ENCODE measurements around the gene UBE2E1.
A peak's percentile ranks its signal among the peaks of the same experiment; 100 is the strongest.

UBE2E1 gene

DNA sequence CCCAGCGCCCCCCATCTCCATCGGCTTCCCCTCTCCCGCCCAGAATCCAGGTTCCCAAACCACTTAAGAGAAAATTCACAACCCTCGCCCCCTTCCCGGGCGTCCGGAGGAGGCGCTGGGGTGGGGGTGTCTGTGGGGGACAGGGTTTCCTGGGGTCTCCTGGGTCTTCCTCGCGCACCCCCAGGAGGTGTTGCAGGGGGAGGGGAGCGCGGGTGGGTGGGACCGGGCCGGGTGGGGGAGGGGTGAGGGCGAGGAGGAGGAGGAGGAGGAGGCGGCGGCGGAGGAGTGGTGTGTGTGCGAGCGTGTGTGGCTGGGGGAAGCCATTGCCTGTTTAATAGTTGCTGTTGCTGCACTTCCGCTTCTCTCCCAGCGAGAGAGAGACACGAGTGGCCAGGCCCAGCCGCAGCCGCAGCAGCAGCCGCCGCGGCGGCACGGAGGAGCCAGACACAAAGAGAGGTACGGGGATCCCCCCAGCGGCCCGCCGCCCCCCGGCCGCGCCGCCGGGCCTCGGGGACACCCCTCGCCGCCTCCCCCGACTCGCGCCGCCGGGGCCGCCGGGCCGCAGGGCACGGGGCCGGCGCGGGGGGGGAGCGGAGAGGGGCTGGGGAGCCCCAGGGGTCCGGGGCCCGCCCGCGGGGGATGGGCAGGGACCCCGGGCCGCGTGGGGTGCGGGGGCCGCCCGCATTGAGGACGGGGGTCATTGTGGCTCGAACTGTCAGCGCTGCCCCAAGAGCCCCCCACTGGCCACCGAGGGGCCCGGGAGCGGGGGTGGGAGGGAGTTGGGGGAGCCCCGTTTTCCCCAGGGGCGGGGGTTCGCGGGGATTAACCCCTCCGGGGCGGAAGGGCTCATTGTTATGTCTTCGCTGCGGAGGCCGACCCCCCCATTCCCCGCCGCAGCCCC lies at the start of gene UBE2E1:
Gene UBE2E1, plus strand, starts transcription at position 323 of the 901 bp plus-strand sequence. CDS start 1,315 bp downstream, outside the sequence.
- peak; percentile 87 for DNase-seq (ENCODE audit: low spot score)

DNA sequence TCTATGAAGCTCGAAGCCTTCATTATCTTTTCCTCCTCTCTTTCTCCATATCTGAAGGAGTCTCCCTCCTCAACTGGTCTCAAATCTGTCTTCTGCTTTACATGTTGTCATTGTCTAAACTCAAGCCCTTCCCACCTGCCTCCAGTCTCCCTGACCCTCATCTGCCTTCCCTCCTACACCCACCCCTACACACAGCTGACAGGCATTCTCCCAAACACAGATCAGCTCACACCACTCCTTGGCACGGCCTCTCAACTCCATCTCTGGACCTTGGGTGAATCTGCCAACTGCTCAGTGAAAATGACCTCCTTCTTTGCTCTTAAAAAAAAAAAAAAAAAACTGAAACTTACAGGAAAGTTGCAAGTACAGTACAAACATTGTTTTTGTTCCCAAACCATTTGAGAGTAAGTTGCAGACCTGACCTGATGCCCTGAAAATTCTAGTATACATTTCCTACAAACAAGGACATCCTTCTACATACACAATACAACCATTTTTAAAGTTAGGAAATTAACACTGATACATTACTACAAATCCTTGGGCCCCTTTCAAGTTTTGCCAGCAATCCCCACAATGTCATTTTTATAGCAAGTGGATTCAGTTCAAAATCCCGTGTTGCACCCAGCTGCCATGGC lies 49.4 kb upstream of the UBE2E1 start:
- DNase-seq (ENCODE audit: low spot score), result no peak

DNA sequence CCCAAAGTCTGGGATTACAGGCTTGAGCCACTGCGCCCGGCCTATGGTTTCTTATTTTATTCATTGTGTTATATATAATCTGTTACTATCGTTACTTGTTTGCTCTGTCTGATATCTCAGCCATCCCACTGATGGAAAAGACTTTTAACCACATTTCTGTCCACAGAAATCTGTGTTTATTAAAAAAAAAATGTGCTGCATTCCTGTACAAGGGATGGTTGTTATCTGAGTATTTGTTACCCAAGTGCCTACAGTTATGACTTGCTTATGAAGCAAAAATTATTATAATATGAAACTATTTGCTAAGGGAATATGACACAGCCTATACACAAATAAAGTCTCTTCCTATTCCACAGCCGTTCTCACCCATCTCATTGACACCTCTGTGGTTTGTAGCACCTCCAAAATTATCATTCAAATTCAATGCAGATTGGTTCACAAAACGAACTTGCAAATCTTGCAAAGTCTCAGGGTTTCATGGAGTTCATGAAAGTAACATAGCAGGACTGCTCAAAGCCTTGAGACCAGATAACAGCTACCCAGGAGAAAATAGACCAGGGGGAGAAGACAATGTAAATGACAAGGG lies 47.4 kb upstream of the UBE2E1 start:
- DNase-seq (ENCODE audit: low spot score), result peak; percentile 14

DNA sequence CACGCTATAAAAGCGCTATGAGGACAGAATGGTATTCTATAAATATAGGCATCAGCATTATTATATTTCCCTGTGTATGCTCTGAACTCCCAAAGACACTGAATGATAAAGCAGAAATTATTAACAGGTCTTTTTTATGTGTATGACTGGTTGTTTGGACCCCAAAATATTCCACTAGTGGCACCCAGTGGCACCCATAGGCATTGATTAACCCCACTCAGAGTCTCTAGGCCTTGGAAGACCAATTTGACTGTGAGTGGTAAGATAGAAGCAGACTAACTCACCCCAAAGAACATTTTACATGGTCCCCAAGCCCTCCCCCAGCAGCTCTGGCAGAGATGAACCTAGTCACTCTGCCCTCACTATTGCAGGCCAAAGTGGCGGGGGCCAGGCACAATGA lies 45.4 kb upstream of the UBE2E1 start:
- peak; percentile 72 for DNase-seq (ENCODE audit: low spot score)

DNA sequence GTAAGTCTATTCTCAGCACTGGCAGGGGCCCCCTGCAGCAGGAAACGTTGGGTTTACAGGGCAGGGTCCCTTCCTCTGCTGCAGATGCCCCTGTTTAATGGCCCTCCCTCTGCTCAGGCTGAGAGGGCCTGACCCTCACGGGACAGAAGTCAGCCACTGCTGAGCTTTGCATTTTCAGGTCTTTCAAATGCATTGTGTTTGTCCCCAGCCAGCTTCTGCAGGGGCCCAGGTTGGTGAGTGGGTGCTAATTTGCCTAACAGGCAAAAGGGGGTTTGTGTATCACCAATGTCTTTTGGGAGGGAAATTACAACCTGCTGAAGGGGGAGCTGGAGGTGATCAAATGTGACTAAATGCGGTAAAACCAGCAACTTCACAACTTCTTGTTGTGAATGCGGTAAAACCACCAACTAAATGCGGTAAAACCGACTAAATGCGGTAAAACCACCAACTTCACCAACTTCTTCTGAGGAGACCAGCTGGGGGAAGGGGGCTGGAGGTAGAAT lies 44.8 kb upstream of the UBE2E1 start:
- peak; percentile 71 for DNase-seq (ENCODE audit: low spot score)

DNA sequence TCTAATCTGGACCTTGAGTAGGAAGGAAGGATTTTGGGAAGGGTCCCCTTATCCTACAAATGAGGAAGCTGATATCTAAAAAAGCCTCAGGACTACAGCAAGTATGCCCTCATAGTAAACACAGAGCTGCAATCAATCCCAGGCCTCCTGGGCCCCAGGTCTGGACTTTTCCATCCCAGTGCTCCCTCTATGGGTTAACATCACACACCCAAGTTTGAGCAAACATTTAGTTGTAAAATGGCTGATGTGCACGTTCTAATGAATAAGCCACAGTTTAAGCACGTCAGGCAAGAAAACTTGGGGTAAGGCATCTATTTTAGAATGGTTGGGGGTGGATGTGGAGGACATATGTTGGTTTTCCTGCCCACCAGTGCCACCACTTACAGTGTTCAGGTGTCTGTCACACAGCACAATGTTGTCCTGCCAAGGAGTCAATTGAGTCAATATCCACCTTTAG lies 44.3 kb upstream of the UBE2E1 start:
- DNase-seq (ENCODE audit: low spot score), result peak; percentile 88

DNA sequence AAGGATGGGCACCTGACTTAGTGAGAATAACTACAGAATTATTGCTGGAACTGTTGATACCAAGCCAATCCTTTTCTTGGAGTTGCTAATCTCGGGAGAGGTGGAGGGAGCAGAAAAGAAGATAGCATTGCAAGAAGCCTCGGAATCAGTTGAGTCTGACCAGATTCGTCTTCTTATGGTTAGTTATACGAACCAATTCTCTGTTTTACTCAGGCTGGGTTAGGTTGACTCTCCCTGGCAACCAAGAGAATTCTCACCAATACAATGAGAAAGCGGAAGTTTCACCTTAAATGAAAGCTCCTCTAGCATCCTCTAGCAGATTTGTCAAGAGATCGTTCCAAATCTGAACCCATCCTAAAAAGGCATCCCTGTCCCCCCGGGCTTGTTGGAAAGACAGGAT lies 43.5 kb upstream of the UBE2E1 start:
- peak; percentile 85 for DNase-seq (ENCODE audit: low spot score)

DNA sequence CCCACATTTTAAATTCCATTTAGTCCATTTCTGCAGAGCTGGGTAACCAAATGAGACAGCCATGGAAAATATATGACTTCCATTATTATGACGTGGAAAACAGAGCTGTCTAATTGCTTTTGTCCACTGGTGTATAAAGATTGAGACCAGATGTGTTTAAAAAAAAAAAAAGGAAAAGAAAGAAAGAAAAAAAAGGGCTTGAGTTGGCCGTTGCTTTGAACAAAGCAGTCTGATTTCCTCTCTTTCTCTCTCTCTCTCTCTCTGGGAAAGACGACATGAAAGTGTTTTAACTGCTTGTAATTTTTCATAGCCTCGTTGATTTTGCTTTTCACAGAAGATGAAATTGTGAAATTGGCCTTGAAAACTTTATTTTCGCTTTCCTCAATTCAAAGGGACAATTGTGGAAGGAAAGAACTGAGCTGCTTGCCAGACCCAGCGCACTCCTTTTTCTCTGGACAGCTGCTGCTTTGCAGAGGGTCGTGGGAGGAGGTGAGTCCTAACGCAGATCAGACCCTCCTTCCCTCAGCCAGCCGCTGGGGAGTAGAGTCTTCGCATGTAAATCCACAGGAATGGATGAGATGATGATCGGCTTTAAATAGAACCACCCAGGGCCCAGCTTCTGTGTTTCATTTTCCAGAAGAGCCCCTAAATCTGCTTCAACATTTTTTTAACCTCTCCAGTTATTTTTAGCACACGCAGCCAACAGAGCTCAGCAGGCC lies 42.8 kb upstream of the UBE2E1 start:
- DNase-seq (ENCODE audit: low spot score), result peak; percentile 56

DNA sequence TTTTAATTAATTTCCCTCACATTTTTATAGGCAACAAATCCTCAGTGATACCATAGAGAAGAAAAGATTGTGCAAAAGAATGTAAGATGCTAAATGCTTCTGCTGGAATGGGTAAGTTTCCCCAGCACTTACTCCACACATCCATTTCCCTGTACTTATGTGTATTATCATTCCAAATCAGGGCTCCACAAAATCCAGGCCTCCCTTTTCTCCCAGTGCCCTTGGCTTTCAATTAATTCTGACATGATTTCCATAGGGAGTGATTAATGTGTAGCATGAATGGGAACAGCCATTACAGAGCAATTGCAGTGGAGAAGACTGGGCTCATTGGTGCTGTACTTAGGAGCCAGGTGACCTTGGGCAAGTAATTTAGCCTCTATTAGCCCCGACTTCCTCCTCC lies 41.3 kb upstream of the UBE2E1 start:
- DNase-seq (ENCODE audit: low spot score), result no peak

DNA sequence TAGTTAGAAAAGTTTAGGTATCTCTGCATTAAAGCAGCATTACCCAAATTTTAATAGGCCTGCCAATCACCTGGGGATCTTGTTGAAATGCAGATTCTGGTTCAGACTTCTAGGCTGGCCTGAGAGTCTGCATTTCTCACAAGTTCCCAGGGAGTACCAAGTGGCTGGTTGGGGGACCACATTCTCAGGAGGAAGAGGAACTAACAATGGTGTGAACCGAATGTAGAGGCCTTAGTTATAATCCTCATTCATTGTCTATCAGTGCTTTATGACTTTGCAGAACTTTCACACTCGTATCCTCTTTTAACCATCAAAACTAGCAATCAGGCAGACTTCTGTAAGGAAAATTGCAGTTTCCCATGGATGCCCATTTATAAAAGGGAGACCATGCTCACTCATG lies 38.2 kb upstream of the UBE2E1 start:
- DNase-seq (ENCODE audit: low spot score), result no peak

DNA sequence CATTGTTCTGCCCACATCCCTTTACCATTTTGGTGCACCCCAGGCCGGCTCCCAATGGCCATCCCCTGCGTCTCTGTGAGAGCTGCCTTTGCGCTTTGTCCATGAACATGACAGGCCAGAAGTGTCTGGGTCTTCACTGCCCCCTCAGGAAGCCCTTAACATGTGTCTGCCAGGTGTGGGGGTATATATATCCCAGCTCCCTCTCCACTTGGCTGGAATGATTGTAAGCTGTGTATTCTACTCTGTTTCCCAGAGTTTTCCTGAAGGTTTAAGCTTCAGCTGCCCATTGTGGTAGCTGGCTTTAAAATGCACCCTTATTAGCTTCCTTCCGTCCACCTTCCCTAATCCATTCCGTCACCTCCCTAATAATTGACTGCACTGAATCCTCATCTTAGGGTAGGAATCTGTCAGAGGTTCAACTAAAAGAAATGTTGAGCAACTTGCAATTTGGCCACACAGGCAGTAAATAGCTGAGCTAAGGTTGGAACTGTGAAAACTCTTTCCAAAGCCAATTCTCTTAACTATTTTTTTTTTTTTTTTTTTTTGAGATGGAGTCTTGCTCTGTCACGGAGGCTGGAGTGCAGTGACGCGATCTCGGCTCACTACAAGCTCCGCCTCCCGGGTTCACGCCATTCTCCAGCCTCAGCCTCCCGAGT lies 30.4 kb upstream of the UBE2E1 start:
- no peak for DNase-seq (ENCODE audit: low spot score)

DNA sequence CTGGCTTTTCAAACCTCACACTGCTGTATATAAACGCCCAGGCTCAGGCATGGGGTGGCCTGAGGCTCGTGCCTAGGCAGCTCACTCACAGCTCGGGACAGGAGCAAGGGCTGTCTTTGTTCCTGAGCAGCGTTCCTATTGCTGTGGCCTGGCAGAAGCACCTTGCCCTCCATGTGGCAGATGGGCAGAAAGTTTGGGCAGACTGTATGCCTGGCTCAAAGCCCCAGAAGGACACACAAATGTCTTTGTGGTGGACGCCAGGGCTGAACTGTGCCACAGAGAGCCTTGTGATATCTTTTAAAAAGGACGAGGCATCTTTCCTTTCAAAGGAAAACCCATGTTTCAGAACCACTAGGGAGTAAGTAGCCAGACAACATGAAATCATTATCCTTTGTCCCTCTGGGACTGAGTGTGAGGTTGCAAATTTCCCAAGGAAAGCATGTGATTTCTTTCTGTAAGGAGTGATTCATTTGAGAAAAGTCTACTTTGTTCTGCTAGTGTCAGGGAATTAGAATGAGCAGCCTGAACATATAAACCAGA lies 29.3 kb upstream of the UBE2E1 start:
- no peak for DNase-seq (ENCODE audit: low spot score)

DNA sequence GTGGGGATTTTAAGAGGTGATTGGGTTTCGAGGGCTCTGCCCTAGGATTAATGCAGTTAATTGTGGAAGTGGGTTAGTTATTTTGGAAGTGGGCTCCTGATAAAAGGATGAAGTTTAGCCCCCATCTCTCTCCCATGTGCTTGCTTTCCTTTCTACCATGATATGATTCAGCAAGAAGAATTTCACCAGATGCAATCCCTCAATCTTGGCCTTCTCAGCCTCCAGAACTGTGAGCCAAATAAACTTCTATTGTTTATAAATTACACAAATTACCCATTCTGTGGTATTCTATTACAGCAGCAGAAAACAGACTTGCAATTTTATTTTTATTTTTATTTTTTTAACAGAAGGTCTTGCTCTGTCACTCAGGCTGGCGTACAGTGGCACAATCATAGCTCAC lies 27.3 kb upstream of the UBE2E1 start:
- no peak for DNase-seq (ENCODE audit: low spot score)

DNA sequence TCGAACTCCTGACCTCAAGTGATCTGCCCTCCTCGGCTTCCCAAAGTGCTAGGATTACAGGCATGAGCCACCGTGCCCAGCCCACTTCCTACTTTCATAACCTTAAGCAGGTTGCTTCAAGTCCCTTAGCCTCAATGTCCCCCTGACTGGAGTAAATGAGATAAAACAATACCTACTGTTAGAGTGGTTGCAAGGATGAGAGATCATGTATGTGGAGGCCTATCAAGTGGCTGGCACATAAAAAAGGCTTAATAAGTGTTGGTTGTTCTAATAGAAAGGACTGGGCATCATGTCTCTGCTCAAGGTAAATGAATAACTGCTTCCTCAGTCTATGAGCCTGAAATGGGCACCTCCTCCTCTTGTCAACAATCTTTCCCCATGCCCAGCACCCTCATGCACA lies 25.9 kb upstream of the UBE2E1 start:
- DNase-seq (ENCODE audit: low spot score), result no peak

DNA sequence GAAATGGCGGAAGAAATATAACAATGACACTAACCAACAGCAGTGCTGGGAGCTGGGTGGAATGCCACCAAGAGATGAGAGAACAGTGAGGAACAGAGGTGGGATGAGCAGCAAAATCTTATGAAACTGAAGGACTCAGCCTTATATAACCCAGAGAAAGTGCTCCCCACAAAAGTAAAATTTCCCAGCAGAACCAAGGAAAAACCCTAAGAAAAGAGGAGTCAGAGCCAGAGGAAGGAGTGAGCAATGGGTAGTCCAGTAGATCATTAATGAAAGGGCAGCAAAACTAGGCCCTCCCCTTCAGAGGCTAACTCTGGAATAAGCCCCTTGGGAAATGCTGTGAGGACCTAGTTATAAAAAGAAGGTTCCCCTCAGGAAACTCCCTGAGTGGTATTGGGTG lies 24.7 kb upstream of the UBE2E1 start:
- no peak for DNase-seq (ENCODE audit: low spot score)

DNA sequence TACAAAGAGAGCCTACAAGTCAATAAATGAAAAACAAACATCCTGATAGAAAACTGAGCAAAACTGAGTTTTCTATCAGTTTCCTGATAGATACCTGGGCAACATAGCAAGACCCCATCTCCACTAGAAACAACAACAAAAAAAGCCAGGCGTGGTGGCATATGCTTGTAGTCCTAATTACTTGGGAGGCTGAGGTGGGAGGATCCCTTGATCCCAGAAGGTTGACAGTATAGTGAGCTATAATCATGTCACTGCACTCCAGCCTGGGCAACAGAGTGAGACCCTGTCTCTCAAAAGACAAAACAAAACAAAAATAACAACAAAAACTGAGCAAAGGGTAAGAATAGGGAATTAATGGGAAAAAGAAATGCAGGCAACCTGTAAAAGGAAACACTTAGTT lies 23.9 kb upstream of the UBE2E1 start:
- DNase-seq (ENCODE audit: low spot score), result no peak

DNA sequence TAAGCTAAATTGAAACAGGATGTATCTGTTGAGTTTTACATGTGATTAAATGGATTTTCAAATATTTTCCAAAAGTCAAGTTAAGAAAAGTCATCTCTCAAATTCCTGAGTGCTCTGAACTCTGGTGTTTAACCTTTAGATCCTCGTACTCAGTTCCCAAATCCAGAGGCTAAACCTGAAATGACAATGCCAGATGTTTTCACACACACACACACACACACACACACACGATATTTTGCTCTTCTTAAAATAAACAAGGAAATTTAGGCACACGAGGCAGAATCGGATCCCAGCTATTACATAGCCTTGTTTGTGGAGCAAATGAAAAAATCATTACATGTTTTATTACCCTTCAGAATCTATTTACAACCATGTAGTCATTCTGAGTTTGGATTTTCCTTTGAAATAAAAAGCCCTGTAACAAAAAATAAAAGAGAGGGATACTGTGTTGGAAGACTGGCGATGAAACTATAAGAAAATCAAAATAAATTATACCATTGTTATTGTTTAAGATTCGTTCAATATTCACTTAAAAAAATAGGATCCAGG lies 20.6 kb upstream of the UBE2E1 start:
- no peak for DNase-seq (ENCODE audit: low spot score)

DNA sequence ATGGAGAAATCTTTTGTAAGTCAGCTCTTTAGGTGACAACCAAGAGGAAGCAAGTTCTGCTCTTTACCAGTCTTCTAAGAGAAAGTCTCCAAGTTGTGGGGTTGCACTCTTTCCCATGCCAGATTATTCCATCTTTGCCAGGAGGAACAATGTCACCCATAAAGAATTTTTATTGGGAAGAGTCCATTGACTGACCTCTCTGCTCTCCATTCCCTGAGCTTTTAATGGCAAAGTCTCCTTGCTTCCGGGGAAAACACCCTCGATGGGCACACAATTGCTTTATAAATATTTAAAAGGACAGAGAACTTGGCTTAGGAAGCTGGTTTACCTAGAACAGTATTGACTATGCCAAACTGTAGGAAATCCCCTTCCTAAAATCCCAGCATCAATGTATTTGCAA lies 19.9 kb upstream of the UBE2E1 start:
- no peak for DNase-seq (ENCODE audit: low spot score)

DNA sequence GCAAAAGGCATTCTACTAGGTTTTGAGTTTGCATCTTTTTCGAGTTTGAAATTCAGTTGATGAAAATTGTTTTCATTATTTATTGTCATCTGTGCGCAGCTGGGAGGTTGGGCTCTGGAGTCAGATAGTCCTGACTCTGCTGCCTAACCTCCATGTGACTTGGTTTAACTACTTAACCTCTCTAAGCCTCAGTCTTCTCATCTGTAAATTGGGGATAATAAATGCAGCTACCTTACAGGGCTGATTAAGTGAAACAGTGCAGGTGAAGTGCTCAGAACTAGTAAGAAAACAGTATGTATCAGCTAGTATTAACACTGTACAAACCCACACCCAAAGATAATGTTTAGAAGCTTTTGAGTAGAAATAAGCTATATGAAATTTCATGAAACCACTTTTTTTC lies 14.1 kb upstream of the UBE2E1 start:
- no peak for DNase-seq (ENCODE audit: low spot score)

DNA sequence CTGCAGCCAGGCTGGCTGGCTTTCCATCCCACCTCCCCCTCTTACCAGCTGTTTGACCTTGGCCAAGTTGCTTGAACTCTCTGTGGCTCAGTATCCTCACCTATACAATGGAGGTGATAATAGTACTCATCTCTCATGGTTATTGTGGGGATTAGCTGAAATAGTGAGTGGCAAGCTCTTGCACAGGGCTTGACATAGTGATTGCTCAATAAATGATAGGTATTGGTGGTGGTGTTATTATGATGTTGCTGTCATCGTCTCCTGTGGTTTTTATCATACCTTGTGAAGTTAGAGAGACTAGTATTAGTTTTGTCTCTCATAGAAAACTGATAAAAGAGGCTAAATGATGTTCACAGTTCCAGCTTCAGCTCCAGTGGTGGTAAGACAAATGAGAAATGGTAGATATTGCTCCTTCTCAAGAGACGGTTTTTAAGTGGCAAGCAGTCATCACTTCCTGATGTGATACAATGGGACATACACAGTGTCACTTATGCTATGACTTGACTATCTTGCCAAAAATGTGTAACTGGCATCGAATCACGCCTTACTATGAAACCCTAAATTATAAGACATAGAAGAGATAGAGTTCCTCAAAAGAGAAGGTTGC lies 12.1 kb upstream of the UBE2E1 start:
- DNase-seq (ENCODE audit: low spot score), result no peak

DNA sequence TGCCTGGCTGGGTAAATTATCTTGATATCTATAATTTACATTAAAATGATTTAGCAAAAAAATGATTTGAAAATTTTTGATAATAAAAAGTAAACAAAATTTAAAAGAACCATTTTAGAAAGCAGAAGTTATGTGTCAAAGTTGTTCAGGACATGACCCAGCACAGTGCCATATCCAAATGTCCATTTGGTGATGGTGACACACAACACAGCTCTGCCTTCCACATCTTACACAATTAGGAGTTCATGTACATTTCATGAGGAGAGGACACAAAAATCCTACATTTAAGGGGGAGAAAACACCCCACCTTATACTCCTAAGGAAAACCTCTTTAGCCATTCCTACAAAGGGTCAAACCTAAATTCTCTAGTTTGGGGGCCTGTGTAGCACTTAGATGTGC lies 10.7 kb upstream of the UBE2E1 start:
- DNase-seq (ENCODE audit: low spot score), result no peak
